Upper lobe of right lung (tissue), 1 donor: ENCODE data around the gene CDH13. TPM values are rescaled to one million over a fixed set of nuclear protein-coding genes. Genes with fewer than 3 reads are reported as not detected.

Source experiments
- ATAC-seq: fragments of 200-7000 bp; cut with Tn5 transposase; one replicate; pipeline ENCODE4 v1.9.1; 2020; ENCODE audit warnings: mild to moderate bottlenecking, moderate library complexity
- DNase-seq: peaks from one replicate; pipeline ENCODE4 v3.0.0-alpha.2; 2020
- H3K27ac ChIP-seq: fragments of 200-600 bp; one replicate; pipeline ENCODE4 v1.8.0; 2022
- H3K27me3 ChIP-seq: fragments of 200-600 bp; one replicate; pipeline ENCODE4 v1.8.0; 2022; ENCODE audit warnings: mild to moderate bottlenecking
- H3K36me3 ChIP-seq: fragments of 200-600 bp; one replicate; pipeline ENCODE4 v1.8.0; 2022
- H3K4me1 ChIP-seq: fragments of 200-600 bp; one replicate; pipeline ENCODE4 v1.8.0; 2022
- H3K4me3 ChIP-seq: fragments of 200-600 bp; one replicate; pipeline ENCODE4 v1.8.0; 2022; ENCODE audit warnings: mild to moderate bottlenecking
- H3K9me3 ChIP-seq: fragments of 200-600 bp; one replicate; pipeline ENCODE4 v1.8.0; 2022
- intact Hi-C: fragments of 100-400 bp; cut with DNase I; formaldehyde crosslinking; loops from one replicate; pipeline ENCODE4 v1.11.0; 2022
- total RNA-seq: library from RNA; stranded (reverse); fragmentation: NEBNext Ultra II Directional; extraction: Animal tissue kit (Norgen Biotek cat#: 25700); gene quantifications from one replicate; pipeline ENCODE4 v1.2.1, GENCODE V29; 2021
- TF ChIP-seq, protein P1 (sequence below): fragments of 200-600 bp; IDR thresholded peaks from one replicate; pipeline ENCODE4 v1.8.0; 2022; ENCODE audit warnings: antibody characterized with exemption
- donor health status: DM: no; HTN: yes; CAD: no; lungs with severe emphysema.

CDH13 gene
- total RNA-seq, 1 donor from 2014 or later: 27.2 TPM

DNA sequence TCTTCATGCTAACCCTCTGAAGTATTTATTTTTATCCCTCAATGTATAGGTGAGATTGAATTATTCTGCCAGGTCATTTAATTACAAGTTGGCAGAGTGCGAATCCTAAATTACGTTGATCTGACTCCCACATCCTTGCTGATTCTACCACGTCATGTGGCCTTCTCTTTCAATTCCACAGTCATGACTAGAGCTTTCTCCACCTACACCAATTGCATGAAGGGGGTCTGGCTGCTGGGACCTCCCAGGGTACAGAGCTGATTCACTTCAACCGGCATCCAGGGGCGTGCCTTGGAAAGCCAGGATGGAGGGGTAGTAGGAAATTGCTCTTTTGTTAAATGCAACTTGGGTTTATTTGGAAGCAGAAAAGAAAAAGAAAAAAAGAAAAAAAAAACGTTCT, 41.1 kb upstream of the CDH13 start:
- intact Hi-C loops: no loop called here
- Histone ChIP-seq H3K36me3 (no peaks in the 10 kb centered on the region), H3K9me3 (no peaks in the 10 kb centered on the region), H3K27me3 (peaks cover 4% of the 10 kb centered on the region), H3K4me1 (no peaks in the 10 kb centered on the region), H3K4me3 (no peak overlapping the region), H3K27ac (no peak overlapping the region)
- TF ChIP-seq, protein P1, sequence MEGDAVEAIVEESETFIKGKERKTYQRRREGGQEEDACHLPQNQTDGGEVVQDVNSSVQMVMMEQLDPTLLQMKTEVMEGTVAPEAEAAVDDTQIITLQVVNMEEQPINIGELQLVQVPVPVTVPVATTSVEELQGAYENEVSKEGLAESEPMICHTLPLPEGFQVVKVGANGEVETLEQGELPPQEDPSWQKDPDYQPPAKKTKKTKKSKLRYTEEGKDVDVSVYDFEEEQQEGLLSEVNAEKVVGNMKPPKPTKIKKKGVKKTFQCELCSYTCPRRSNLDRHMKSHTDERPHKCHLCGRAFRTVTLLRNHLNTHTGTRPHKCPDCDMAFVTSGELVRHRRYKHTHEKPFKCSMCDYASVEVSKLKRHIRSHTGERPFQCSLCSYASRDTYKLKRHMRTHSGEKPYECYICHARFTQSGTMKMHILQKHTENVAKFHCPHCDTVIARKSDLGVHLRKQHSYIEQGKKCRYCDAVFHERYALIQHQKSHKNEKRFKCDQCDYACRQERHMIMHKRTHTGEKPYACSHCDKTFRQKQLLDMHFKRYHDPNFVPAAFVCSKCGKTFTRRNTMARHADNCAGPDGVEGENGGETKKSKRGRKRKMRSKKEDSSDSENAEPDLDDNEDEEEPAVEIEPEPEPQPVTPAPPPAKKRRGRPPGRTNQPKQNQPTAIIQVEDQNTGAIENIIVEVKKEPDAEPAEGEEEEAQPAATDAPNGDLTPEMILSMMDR: no peak
- DNase-seq (no peak), ATAC-seq (no peak)

DNA sequence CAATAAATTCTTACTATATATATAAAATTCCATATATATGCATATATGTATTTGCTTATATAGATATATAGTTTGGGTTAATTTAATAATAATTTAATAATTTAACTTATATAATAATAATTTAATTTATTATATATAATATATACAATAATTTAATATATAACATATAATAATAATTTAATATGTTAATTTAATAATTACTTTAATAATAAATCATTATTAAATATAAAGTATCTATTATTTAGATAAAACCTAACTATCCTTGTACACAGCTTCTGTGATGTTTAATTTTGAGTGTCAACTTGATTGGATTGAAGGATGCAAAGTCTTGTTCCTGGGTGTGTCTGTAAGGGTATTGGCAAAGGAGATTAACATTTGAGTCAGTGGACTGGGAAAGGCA, 40.6 kb upstream of the CDH13 start:
- DNase-seq (no peak), ATAC-seq (no peak)
- intact Hi-C loops: no loop called here
- H3K4me3 ChIP-seq: no peak overlapping the region
- TF ChIP-seq, protein P1: no peak
- no peaks in the 10 kb centered on the region for H3K36me3 ChIP-seq
- H3K9me3 ChIP-seq: no peaks in the 10 kb centered on the region
- peaks cover 4% of the 10 kb centered on the region for H3K27me3 ChIP-seq
- no peak overlapping the region for H3K27ac ChIP-seq
- no peaks in the 10 kb centered on the region for H3K4me1 ChIP-seq

DNA sequence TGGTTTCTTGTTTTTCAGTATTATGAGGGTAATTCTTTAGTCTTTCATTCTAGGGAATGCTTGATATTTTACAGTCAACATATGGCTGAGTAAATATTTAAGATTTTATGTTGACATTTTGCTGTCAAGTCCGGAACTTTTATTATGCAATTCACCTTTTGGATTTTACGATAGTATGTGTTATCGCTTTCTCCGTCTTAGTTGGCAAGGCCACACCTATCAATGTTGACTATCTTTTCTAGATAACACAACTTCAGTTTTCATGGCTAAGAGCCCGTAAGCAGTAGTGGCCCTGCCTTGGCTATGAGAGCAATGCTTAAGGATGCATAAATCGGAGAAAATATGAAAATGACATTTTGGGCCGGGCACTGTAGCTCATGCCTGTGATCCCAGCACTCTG, 39.5 kb upstream of the CDH13 start:
- Histone ChIP-seq H3K4me1 (no peaks in the 10 kb centered on the region), H3K27ac (no peak overlapping the region), H3K4me3 (no peak overlapping the region), H3K9me3 (no peaks in the 10 kb centered on the region), H3K36me3 (no peaks in the 10 kb centered on the region), H3K27me3 (peaks cover 4% of the 10 kb centered on the region)
- intact Hi-C loops: no loop called here
- ATAC-seq: no peak
- TF ChIP-seq, protein P1: no peak
- no peak for DNase-seq

DNA sequence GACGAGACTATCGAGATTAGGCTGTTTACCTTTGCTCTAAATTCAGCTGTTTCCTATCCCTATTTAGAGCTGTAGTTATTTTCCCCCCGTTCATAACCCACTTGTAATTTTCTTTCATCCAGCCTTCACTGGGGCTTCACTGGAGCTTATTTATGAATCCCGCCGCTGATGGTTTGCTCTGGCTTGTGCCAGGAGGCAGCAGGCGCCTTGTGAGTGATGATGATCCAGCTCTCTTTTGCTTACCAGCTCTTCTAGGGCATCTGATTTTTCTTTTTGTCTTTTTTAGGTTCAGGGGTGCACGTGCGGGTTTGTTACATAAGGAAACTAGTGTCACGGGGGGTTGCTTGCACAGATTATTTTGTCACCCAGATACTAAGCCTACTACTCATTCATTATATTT, 37.4 kb upstream of the CDH13 start:
- no peak for ATAC-seq
- intact Hi-C loops: no loop called here

DNA sequence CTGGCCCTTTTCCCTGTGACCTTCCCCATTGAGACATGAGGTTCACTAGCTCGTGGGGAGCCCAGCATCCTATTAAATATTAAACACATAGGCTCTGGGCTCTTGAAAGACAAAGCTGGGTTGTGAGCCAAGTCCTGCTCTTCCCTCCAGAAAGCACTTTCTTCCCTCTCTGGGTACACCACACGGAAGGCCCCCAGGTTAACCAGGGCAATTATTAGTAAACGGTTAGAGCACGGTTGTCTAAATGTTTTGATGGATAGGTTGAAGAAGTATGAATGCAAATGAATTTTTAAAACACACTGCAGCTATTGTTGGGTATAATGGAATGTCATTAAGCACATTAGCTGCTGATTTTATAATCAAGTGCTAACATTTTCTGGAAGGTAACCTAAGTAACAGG, 32.7 kb upstream of the CDH13 start:
- no peak overlapping the region for H3K4me3 ChIP-seq
- intact Hi-C loops: no loop called here
- H3K27me3 ChIP-seq: peaks cover 6% of the 10 kb centered on the region
- ATAC-seq (no peak), DNase-seq (no peak)
- H3K36me3 ChIP-seq: no peaks in the 10 kb centered on the region
- no peaks in the 10 kb centered on the region for H3K4me1 ChIP-seq
- H3K9me3 ChIP-seq: no peaks in the 10 kb centered on the region
- TF ChIP-seq, protein P1: no peak
- no peak overlapping the region for H3K27ac ChIP-seq

More for the DNA sequence above, 37.4 kb upstream of the CDH13 start:
- DNase-seq: no peak
- no peaks in the 10 kb centered on the region for H3K9me3 ChIP-seq
- peaks cover 4% of the 10 kb centered on the region for H3K27me3 ChIP-seq
- H3K27ac ChIP-seq: no peak overlapping the region
- H3K4me1 ChIP-seq: no peaks in the 10 kb centered on the region
- no peak overlapping the region for H3K4me3 ChIP-seq
- H3K36me3 ChIP-seq: no peaks in the 10 kb centered on the region
- TF ChIP-seq, protein P1: no peak

DNA sequence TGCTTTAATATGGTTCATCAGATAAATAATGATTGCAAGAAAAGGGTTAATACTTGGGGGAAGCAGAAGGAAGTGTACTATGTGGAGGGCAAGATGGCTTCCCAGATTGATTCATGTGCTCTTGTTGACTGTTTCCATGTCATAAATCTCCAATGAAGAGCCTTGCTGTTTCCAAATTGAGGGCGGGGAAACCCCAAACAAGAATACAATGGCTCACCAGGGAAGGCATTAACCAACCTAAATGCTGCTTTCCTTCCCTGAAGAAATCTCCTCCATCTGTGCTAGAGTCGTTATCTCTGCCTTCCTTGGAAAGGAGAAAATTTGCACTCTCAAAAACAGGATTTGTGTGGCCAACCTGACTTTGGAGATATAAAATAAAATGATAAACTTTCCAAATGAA, 28.0 kb upstream of the CDH13 start:
- Histone ChIP-seq H3K4me1 (no peaks in the 10 kb centered on the region), H3K27me3 (peaks cover 6% of the 10 kb centered on the region), H3K27ac (no peak overlapping the region), H3K36me3 (no peaks in the 10 kb centered on the region), H3K4me3 (no peak overlapping the region), H3K9me3 (no peaks in the 10 kb centered on the region)
- intact Hi-C loops: no loop called here
- no peak for ATAC-seq
- DNase-seq: no peak
- TF ChIP-seq, protein P1: no peak
